ENCODE data around the gene ITGA1. TPM values are rescaled to one million over a fixed set of nuclear protein-coding genes. Genes with fewer than 3 reads are reported as not detected.

The ITGA1 gene
- total and polyA plus RNA-seq, 9 donors: 4.9 to 41.2 (median 14.7) TPM

DNA sequence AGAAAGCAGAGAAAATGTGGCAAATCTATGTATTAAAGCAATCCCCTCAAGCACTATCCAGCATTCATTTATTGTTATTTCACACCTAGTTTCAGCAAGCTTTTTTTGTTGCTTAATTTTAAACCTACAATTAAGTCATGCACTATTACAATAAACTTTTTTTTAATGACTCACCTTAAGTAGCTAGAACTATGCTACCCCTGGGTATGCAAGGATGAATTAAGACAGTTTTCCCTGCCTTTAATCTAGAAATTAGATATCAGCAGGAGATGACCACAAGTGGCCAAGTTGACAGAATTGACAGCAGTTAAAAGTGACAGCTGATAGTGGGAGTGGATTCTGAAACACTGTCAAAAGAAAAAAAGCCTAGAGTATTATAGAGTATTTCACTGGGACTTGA is 20.0 kb downstream of the ITGA1 start:
- no peak overlapping the region for H3K4me3 ChIP-seq
- intact Hi-C loops (cut with DNase I): no loop called here
- no peak overlapping the region for H3K27ac ChIP-seq

DNA sequence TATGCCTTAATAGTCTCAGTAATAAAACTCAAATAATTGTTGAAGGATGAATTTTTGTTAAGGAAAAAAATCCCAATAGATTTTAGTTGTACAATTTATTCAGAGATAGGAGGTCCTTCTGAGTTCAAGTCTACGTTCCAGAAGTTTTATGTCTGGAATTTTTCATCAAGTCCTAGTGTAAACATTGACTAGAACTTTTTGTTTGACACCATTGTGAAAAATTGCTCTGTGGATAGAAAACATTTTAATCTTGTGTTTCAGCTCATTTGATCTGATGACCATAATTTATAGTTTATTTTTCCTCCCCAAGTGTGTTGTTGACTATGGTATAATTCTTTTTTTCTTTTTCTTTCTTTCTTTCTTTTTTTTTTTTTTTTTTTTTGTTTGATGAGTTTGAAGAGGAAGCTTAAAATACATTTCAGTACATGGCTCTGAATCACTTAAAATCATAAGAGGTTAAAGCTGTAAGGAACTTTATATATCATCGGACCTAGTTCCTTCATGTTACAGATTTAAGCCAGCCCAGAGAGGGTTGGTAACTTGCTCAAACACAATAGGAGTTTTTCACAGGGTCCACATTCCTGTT is 20.7 kb downstream of the ITGA1 start:
- Histone ChIP-seq H3K27me3 (no peaks in the 10 kb centered on the region), H3K27ac (no peak overlapping the region), H3K9me3 (no peaks in the 10 kb centered on the region), H3K36me3 (no peaks in the 10 kb centered on the region), H3K4me1 (ENCODE audit: insufficient read depth) (no peaks in the 10 kb centered on the region), H3K4me3 (no peak overlapping the region)
- 50 to 52% (median 51%) methylated on average over 2 of the region's 2 CpGs for WGBS, 3 donors
- intact Hi-C loops (cut with DNase I): no loop called here
- DNase-seq: no peak
- no peak for TF ChIP-seq POLR2A (IDR thresholded peaks at IDR 0.05)

More for the DNA sequence above, 20.0 kb downstream of the ITGA1 start:
- Histone ChIP-seq H3K36me3 (no peaks in the 10 kb centered on the region), H3K27me3 (no peaks in the 10 kb centered on the region), H3K4me1 (ENCODE audit: insufficient read depth) (no peaks in the 10 kb centered on the region), H3K9me3 (no peaks in the 10 kb centered on the region)
- no peak for DNase-seq
- TF ChIP-seq, protein P1, sequence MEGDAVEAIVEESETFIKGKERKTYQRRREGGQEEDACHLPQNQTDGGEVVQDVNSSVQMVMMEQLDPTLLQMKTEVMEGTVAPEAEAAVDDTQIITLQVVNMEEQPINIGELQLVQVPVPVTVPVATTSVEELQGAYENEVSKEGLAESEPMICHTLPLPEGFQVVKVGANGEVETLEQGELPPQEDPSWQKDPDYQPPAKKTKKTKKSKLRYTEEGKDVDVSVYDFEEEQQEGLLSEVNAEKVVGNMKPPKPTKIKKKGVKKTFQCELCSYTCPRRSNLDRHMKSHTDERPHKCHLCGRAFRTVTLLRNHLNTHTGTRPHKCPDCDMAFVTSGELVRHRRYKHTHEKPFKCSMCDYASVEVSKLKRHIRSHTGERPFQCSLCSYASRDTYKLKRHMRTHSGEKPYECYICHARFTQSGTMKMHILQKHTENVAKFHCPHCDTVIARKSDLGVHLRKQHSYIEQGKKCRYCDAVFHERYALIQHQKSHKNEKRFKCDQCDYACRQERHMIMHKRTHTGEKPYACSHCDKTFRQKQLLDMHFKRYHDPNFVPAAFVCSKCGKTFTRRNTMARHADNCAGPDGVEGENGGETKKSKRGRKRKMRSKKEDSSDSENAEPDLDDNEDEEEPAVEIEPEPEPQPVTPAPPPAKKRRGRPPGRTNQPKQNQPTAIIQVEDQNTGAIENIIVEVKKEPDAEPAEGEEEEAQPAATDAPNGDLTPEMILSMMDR (IDR thresholded peaks at IDR 0.05): no peak
- TF ChIP-seq POLR2A (IDR thresholded peaks at IDR 0.05): no peak
- no peak for TF ChIP-seq EP300 (IDR thresholded peaks at IDR 0.05)

GRCh38 chr5:52809884-52810283 is 22.2 kb downstream of the ITGA1 start:
- no peaks in the 10 kb centered on the region for H3K36me3 ChIP-seq
- no peaks in the 10 kb centered on the region for H3K4me1 ChIP-seq (ENCODE audit: insufficient read depth)
- no peak overlapping the region for H3K27ac ChIP-seq
- no peak for DNase-seq
- no peak overlapping the region for H3K4me3 ChIP-seq
- no peaks in the 10 kb centered on the region for H3K27me3 ChIP-seq
- intact Hi-C loops (cut with DNase I): no loop called here
- 55 to 77% (median 66%) methylated on average over 1 of the region's 1 CpG for WGBS, 3 donors
- TF ChIP-seq EP300 (IDR thresholded peaks at IDR 0.05): no peak
- TF ChIP-seq POLR2A (IDR thresholded peaks at IDR 0.05): no peak
- TF ChIP-seq, protein P1 (IDR thresholded peaks at IDR 0.05): no peak
- no peaks in the 10 kb centered on the region for H3K9me3 ChIP-seq

DNA sequence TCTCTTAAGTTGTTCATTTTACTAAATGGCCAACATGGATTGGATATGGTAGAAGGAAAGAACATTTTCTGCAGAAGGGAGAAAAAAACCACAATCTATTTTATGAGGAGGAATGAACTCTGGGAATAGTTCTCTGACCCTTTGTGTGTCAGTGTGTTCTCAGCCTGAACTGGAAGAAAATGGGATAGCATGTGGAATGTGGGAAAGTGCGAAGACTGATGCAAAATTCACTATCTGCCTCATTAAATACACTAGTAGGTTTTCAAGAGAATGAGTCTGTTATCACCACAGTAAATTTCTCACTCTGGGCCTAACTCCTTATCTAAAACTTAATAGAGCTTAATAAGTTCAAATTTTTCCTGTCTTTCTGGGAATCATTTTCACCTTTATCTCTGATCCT is 22.7 kb downstream of the ITGA1 start:
- Histone ChIP-seq H3K4me3 (no peak overlapping the region), H3K27me3 (no peaks in the 10 kb centered on the region), H3K36me3 (no peaks in the 10 kb centered on the region), H3K9me3 (no peaks in the 10 kb centered on the region), H3K27ac (no peak overlapping the region), H3K4me1 (ENCODE audit: insufficient read depth) (no peaks in the 10 kb centered on the region)
- intact Hi-C loops (cut with DNase I): no loop called here
- no peak for TF ChIP-seq POLR2A (IDR thresholded peaks at IDR 0.05)
- TF ChIP-seq, protein P1 (IDR thresholded peaks at IDR 0.05): no peak
- TF ChIP-seq EP300 (IDR thresholded peaks at IDR 0.05): no peak
- DNase-seq: no peak
- 38 to 87% (median 70%) methylated on average over 1 of the region's 1 CpG for WGBS, 3 donors

GRCh38 chr5:52811067-52811749 is 23.5 kb downstream of the ITGA1 start:
- intact Hi-C loops (cut with DNase I): no loop called here
- DNase-seq: no peak
- Histone ChIP-seq H3K4me3 (no peak overlapping the region), H3K4me1 (ENCODE audit: insufficient read depth) (no peaks in the 10 kb centered on the region), H3K27me3 (no peaks in the 10 kb centered on the region), H3K36me3 (no peaks in the 10 kb centered on the region), H3K27ac (no peak overlapping the region), H3K9me3 (no peaks in the 10 kb centered on the region)
- TF ChIP-seq POLR2A (IDR thresholded peaks at IDR 0.05) (no peak), EP300 (IDR thresholded peaks at IDR 0.05) (no peak)
- TF ChIP-seq, protein P1 (IDR thresholded peaks at IDR 0.05): no peak
- WGBS, 3 donors: 54 to 76% (median 62%) methylated on average over 3 of the region's 3 CpGs
